ENCODE measurements around the gene AUTS2.

AUTS2 gene

GRCh38 chr7:70037171-70037933 is 439.1 kb downstream of the AUTS2 start:
- H3K9me3 ChIP-seq (ENCODE audit: severe bottlenecking): no peaks in the 10 kb centered on the region
- H3K27me3 ChIP-seq (ENCODE audit: insufficient read depth, low read depth, severe bottlenecking): no peaks in the 10 kb centered on the region
- H3K27ac ChIP-seq: no peak overlapping the region
- H3K36me3 ChIP-seq: no peaks in the 10 kb centered on the region
- DNase-seq: no peak
- H3K4me3 ChIP-seq (ENCODE audit: low read depth, low read length): no peak overlapping the region
- TF ChIP-seq CTCF (IDR thresholded peaks at IDR 0.05; ENCODE audit: low read depth, low read length): no peak

- TF ChIP-seq CTCF (IDR thresholded peaks at IDR 0.05; ENCODE audit: low read depth, low read length): no peak
- no peak for DNase-seq
- no peaks in the 10 kb centered on the region for H3K36me3 ChIP-seq
- no peak overlapping the region for H3K4me3 ChIP-seq (ENCODE audit: low read depth, low read length)
- no peaks in the 10 kb centered on the region for H3K27me3 ChIP-seq (ENCODE audit: insufficient read depth, low read depth, severe bottlenecking)
- H3K9me3 ChIP-seq (ENCODE audit: severe bottlenecking): no peaks in the 10 kb centered on the region
- no peak overlapping the region for H3K27ac ChIP-seq
These were observed 441.8 kb downstream of the AUTS2 start for GRCh38 chr7:70040051-70040450.

GRCh38 chr7:70040970-70041766 is 442.9 kb downstream of the AUTS2 start:
- H3K27ac ChIP-seq: no peak overlapping the region
- H3K9me3 ChIP-seq (ENCODE audit: severe bottlenecking): no peaks in the 10 kb centered on the region
- peak; percentile 17; the same call in 1 of the 2 replicates for TF ChIP-seq CTCF (IDR thresholded peaks at IDR 0.05; ENCODE audit: low read depth, low read length)
- no peak overlapping the region for H3K4me3 ChIP-seq (ENCODE audit: low read depth, low read length)
- no peaks in the 10 kb centered on the region for H3K36me3 ChIP-seq
- DNase-seq: no peak
- H3K27me3 ChIP-seq (ENCODE audit: insufficient read depth, low read depth, severe bottlenecking): no peaks in the 10 kb centered on the region

GRCh38 chr7:70042533-70042932 is 444.3 kb downstream of the AUTS2 start:
- no peak overlapping the region for H3K27ac ChIP-seq
- H3K27me3 ChIP-seq (ENCODE audit: insufficient read depth, low read depth, severe bottlenecking): no peaks in the 10 kb centered on the region
- DNase-seq: no peak

GRCh38 chr7:70043015-70043538 is 444.8 kb downstream of the AUTS2 start:
- no peak for TF ChIP-seq CTCF (IDR thresholded peaks at IDR 0.05; ENCODE audit: low read depth, low read length)
- Histone ChIP-seq H3K9me3 (ENCODE audit: severe bottlenecking) (no peaks in the 10 kb centered on the region), H3K27me3 (ENCODE audit: insufficient read depth, low read depth, severe bottlenecking) (no peaks in the 10 kb centered on the region), H3K36me3 (no peaks in the 10 kb centered on the region), H3K4me3 (ENCODE audit: low read depth, low read length) (no peak overlapping the region), H3K27ac (no peak overlapping the region)
- no peak for DNase-seq

More at GRCh38 chr7:70042533-70042932, 444.3 kb downstream of the AUTS2 start:
- TF ChIP-seq CTCF (IDR thresholded peaks at IDR 0.05; ENCODE audit: low read depth, low read length): 0 out of 2 replicates have a peak, but pooled peaks have one; percentile 3
- no peaks in the 10 kb centered on the region for H3K36me3 ChIP-seq
- H3K9me3 ChIP-seq (ENCODE audit: severe bottlenecking): no peaks in the 10 kb centered on the region
- no peak overlapping the region for H3K4me3 ChIP-seq (ENCODE audit: low read depth, low read length)
